Measurements from ENCODE around the gene WDR45B.
A peak's percentile ranks its signal among the peaks of the same experiment; 100 is the strongest.

The WDR45B gene

DNA sequence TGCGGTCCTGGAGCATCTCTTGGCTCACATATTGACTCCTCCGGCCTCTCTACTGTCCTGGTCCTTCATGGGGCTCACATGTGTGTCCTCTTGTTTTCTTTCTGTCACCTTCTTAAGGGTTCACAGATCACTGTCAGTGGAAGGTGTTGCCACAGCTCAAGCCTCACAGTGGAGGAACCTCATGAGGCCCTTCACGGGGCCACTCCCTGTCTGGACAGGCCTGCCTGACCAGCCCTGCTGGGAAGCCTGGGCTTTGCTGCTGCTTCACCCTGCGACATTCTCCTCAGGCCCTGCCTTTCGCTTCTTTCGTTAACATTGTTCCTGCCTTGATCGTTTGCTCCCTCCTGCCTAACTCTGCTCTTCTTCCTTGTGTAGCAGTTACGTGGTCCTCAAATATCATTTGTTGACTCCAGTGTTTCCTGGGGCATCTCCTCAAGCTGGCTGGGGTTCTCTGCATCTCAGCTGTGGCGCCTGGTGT lies 55.9 kb downstream of the WDR45B start:
- peak overlapping the region; percentile 76 for H3K27ac ChIP-seq (ENCODE audit: low read depth, low read length)

DNA sequence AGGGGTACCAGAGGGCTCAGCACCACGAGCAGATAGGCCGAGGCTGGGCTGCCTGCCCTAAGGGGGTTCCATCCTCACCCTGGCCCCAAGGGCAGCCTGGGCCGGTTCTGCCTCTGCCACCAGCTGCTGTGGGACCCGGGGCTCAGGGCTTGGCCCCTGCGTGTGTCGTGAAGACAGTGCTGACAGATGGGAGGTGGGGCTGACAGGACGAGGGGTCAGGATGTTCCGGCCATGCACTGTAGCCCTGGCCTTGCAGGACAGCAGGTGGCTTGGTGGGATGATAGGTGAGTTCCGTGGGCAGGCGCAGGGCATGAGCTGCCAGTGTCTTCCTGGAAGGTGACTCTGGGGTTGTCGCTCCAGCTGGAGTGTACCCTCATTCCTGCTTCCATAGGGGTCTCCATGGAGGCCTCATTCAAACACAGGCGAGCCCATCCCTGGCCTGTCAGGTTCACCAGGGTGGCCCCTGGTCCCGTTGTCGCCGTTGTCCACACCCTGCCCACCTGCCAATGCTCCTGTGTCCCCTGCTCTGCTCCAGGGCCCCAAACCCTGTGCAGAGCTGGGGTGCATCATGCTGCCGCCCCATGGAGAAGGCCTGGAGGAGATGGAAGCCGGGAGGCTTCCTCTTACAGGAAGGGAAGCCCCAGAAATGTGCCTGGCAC lies 57.2 kb downstream of the WDR45B start:
- no peak overlapping the region for H3K9ac ChIP-seq (ENCODE audit: low read length)
- H3K36me3 ChIP-seq (ENCODE audit: low read length), result no peaks in the 10 kb centered on the region
- H3F3A ChIP-seq (ENCODE audit: insufficient read depth), result peaks cover 35% of the 10 kb centered on the region
- no peaks in the 10 kb centered on the region for H3K9me3 ChIP-seq (ENCODE audit: insufficient read depth, low read length)
- no peaks in the 10 kb centered on the region for H3K79me2 ChIP-seq (ENCODE audit: insufficient read depth, low read length)
- TF ChIP-seq, protein P1, sequence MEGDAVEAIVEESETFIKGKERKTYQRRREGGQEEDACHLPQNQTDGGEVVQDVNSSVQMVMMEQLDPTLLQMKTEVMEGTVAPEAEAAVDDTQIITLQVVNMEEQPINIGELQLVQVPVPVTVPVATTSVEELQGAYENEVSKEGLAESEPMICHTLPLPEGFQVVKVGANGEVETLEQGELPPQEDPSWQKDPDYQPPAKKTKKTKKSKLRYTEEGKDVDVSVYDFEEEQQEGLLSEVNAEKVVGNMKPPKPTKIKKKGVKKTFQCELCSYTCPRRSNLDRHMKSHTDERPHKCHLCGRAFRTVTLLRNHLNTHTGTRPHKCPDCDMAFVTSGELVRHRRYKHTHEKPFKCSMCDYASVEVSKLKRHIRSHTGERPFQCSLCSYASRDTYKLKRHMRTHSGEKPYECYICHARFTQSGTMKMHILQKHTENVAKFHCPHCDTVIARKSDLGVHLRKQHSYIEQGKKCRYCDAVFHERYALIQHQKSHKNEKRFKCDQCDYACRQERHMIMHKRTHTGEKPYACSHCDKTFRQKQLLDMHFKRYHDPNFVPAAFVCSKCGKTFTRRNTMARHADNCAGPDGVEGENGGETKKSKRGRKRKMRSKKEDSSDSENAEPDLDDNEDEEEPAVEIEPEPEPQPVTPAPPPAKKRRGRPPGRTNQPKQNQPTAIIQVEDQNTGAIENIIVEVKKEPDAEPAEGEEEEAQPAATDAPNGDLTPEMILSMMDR (IDR thresholded peaks at IDR 0.05; ENCODE audit: insufficient read depth, low read length, poor library complexity, severe bottlenecking), result no peak
- TF ChIP-seq EZH2phosphoT487 (conservative IDR thresholded peaks at IDR 0.05; ENCODE audit: low read length), result no peak
- H3K4me2 ChIP-seq (ENCODE audit: low read depth, low read length, poor library complexity, severe bottlenecking), result no peak overlapping the region
- no peaks in the 10 kb centered on the region for H4K20me1 ChIP-seq (ENCODE audit: low read depth, low read length)
- H2AFZ ChIP-seq (ENCODE audit: low read depth, low read length, severe bottlenecking), result no peak overlapping the region
- no peak overlapping the region for H3K4me3 ChIP-seq (ENCODE audit: insufficient read depth, low read length, poor library complexity, severe bottlenecking)
- no peaks in the 10 kb centered on the region for H3K27me3 ChIP-seq (ENCODE audit: low read length)
- H3K27ac ChIP-seq (ENCODE audit: low read depth, low read length), result peak overlapping the region; percentile 76; the same call in 1 of the 2 replicates
- no peaks in the 10 kb centered on the region for H3K9me2 ChIP-seq (replicated peaks; ENCODE audit: insufficient read depth, low read length)

More for the DNA sequence above, 55.9 kb downstream of the WDR45B start:
- TF ChIP-seq, protein P1 (IDR thresholded peaks at IDR 0.05; ENCODE audit: insufficient read depth, low read length, poor library complexity, severe bottlenecking), result no peak
- no peak for TF ChIP-seq EZH2phosphoT487 (conservative IDR thresholded peaks at IDR 0.05; ENCODE audit: low read length)
- no peaks in the 10 kb centered on the region for H3K9me2 ChIP-seq (replicated peaks; ENCODE audit: insufficient read depth, low read length)
- H2AFZ ChIP-seq (ENCODE audit: low read depth, low read length, severe bottlenecking), result no peak overlapping the region
- H3K27me3 ChIP-seq (ENCODE audit: low read length), result no peaks in the 10 kb centered on the region
- peaks cover 35% of the 10 kb centered on the region for H3F3A ChIP-seq (ENCODE audit: insufficient read depth)
- H3K79me2 ChIP-seq (ENCODE audit: insufficient read depth, low read length), result no peaks in the 10 kb centered on the region
- no peaks in the 10 kb centered on the region for H4K20me1 ChIP-seq (ENCODE audit: low read depth, low read length)
- H3K9me3 ChIP-seq (ENCODE audit: insufficient read depth, low read length), result no peaks in the 10 kb centered on the region
- no peak overlapping the region for H3K4me2 ChIP-seq (ENCODE audit: low read depth, low read length, poor library complexity, severe bottlenecking)
- no peak overlapping the region for H3K9ac ChIP-seq (ENCODE audit: low read length)
- H3K36me3 ChIP-seq (ENCODE audit: low read length), result no peaks in the 10 kb centered on the region
- H3K4me3 ChIP-seq (ENCODE audit: insufficient read depth, low read length, poor library complexity, severe bottlenecking), result no peak overlapping the region

DNA sequence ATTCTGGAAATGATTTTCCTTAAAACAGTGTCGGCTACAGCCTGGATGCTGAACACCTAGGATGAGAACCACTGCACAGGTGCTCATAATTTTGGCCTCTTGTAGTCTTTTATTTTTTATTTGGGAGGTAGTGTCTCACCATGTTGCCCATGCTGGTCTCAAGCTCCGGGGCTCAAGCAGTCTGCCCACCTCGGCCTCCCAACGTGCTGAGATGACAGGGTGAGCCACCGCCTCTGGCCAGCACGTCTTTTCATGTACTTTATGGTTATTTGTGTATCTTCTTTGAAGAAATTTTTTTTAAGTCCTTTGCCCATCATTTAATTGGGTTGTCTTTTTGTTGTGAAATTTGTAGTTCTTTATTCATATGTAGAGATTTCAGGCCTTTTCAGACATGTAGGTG lies 58.0 kb downstream of the WDR45B start:
- Histone ChIP-seq H3K9me2 (replicated peaks; ENCODE audit: insufficient read depth, low read length) (no peaks in the 10 kb centered on the region), H3K4me2 (ENCODE audit: low read depth, low read length, poor library complexity, severe bottlenecking) (no peak overlapping the region), H3K36me3 (ENCODE audit: low read length) (peaks cover 4% of the 10 kb centered on the region; the same call in 1 of the 2 replicates)

More for the DNA sequence above, 58.0 kb downstream of the WDR45B start:
- no peaks in the 10 kb centered on the region for H3K9me3 ChIP-seq (ENCODE audit: insufficient read depth, low read length)
- H3K79me2 ChIP-seq (ENCODE audit: insufficient read depth, low read length), result no peaks in the 10 kb centered on the region
- no peak overlapping the region for H3K27ac ChIP-seq (ENCODE audit: low read depth, low read length)
- H2AFZ ChIP-seq (ENCODE audit: low read depth, low read length, severe bottlenecking), result no peak overlapping the region
- H3K27me3 ChIP-seq (ENCODE audit: low read length), result no peaks in the 10 kb centered on the region
- H3F3A ChIP-seq (ENCODE audit: insufficient read depth), result peaks cover 35% of the 10 kb centered on the region
- H3K4me3 ChIP-seq (ENCODE audit: insufficient read depth, low read length, poor library complexity, severe bottlenecking), result no peak overlapping the region
- no peak overlapping the region for H3K9ac ChIP-seq (ENCODE audit: low read length)
- no peaks in the 10 kb centered on the region for H4K20me1 ChIP-seq (ENCODE audit: low read depth, low read length)
- no peak for TF ChIP-seq EZH2phosphoT487 (conservative IDR thresholded peaks at IDR 0.05; ENCODE audit: low read length)
- TF ChIP-seq, protein P1 (IDR thresholded peaks at IDR 0.05; ENCODE audit: insufficient read depth, low read length, poor library complexity, severe bottlenecking), result no peak

Data from SU-DHL-6 (cell line).